GM18861 (cell line): ENCODE results near the gene EMID1.

ENCODE experiments used
- ATAC-seq: cut with Tn5 transposase; IDR thresholded peaks from one replicate; pipeline ENCODE4 v1.9.1; 2021; ENCODE audit not compliant: unreplicated experiment

Gene EMID1

DNA sequence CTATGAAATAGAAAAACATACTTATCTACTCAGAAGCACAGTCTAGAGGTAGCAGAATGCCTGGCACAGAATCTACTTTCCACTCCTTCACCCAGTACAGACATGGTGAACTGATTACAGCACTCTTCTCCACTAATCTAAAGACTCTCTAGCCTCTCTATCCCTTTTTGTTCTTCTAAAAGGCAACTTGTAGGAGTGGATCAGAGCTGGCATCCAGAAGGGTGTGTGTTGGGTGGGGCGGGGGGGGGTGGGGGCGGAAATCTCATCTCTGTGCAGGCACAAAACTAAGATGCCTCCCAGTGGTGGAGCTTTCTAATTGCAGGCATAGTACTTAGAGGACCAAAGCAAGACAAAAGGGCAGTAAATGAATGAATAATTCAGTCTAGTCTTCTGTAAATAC, 11.5 kb upstream of the EMID1 start:
- ATAC-seq = no peak

GRCh38 chr22:29195118-29195963, 10.4 kb upstream of the EMID1 start:
- no peak for ATAC-seq

DNA sequence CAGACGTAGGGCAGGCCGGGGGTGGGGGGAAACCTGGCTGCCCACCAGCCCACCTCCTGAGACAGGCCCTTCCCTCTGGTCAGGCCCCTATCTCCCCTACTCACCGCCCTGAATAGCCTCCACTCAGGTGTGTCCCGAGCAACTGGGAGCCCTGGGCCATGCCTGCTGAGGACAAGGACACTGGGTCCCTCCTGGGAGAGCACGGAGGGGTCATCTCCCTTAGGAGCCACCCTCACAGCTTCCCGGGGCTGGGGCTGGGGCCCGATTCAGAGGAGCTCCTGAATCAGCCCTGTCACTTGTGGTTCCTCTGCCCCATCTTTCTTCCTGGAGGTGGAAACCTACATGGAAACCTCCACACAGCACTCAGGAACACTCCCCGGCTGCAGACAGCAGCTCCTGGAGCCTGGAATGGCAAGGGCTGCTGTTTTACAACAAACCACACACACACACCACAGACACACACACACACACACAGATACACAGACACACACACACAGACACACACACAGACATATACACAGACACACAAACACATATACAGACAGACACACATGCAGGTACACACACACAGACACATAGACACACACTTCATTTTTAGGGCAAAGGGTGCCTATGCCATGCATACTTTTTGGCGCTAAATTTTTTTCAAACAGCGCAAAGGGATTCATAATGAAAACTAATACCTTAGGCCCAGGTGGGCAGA, 9.6 kb upstream of the EMID1 start:
- ATAC-seq = no peak

DNA sequence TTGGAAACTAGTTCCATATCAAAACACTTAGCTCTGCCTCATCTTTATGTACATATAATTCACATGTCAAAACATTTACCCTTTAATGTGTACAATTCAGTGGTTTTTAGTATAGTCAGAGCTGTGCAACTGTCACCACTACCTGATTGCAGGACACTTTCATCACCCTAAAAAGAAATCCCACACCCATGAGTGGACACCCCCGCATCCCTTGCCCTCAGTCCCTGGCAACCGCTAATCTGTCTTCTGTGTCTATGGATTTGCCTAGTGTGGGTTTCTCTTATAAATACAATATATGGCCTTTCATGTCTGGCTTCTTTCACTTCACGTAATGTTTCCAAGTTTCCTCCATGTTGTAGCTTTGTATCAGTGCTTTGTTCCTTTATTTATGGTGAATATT, 8.6 kb upstream of the EMID1 start:
- ATAC-seq = no peak

- ATAC-seq = no peak
Observed at GRCh38 chr22:29198240-29198639, 7.5 kb upstream of the EMID1 start.

GRCh38 chr22:29199702-29200400, 5.8 kb upstream of the EMID1 start:
- no peak for ATAC-seq

- no peak for ATAC-seq
Observed at GRCh38 chr22:29200901-29201300, 4.8 kb upstream of the EMID1 start.

GRCh38 chr22:29201782-29202181, 3.9 kb upstream of the EMID1 start:
- ATAC-seq = no peak

DNA sequence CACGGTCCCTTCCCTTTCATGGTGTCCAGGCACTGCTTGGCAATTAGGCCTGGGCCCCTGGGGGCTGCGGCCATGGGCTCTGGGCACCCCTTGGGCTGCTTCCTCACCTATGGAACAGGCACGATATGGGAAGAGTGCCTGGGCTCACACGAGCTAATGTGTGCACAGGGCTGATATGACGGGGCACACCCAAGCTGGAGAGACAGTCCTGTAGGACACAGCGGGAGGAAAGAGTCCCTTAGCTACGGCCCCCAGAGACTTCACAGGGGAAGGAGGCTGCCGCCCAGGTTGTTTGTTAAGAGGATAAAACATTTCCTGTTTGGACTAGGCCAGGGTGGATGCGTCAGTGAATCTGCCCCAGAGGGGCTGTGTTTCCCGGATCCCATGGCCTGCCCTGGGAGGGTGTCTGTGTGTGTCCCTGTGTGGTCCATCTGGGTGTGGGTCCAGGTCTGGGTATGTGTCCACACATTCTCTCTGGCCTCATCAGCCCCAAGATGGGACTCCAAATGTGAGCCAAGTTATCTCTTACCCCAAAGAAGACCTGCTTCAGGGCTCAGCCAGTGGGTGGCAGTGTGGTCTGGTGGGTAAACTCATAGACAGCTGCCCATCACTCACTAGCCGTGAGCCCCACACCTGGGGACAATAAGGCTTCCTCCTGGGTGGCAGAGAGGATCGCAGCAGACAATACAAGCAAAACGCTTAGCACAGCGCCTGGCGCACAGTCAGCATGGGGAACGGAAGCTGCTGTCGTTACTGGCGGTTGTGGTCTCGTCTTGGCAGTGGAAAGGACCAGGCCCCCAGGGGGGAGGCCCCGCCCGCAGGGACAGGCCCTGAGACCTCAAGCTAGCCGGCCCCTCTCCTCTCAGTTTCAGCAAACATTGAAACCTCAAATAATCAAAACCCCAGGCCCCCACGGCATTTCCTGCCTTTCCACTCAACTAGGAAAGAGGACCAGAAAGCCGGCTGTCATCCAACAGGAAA, 3.2 kb upstream of the EMID1 start:
- peak; percentile 55 for ATAC-seq

DNA sequence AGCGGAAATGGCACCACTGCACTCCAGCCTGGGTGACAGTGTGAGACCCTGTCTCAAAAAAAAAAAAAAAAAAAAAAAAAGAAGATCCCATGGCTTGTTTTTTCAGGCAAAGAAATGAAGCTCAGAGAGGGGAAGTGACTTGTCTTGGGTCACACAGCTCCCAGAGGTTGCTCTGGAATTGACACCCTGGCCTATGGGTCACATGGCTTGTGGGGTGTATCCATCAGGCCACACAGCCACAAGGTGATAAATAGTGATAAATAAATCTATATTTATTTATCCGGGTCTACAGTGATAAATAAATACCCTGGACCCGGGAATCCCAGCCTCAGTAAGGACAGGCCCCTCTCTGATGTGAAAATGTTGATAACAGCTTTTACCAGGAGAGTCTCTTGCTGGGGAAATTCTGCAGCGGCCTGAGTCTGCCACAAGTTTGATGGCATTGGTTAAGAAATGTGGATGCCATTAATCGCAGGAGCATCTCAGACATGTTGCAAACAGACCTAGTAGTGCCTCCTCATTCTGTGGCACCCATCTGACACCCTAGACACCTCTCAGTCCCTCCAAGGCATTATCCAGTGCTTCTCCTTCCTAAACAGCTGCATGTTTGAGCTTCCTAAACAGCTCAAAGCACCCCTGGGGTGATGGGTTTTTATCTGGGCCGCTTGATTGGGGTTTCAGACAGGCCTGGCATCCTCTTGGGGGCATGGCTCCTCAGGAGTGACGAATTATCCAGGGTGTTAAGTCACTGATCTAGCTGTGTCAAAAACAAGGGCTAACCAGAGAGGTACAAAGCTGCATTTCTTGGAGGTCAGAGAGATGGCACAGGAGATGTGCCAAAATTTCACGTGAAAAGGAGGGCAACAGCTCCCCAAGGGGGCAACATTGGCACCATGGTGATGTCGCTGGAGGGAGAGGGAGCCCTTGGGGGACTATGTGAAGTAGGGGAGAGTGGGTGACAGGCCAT, 1.9 kb upstream of the EMID1 start:
- no peak for ATAC-seq

GRCh38 chr22:29204455-29205183, 1.1 kb upstream of the EMID1 start:
- no peak for ATAC-seq

GRCh38 chr22:29205252-29205593, 473 bp upstream of the EMID1 start:
- no peak for ATAC-seq

- no peak for ATAC-seq
Observed at GRCh38 chr22:29206372-29207242, 911 bp downstream of the EMID1 start.

- no peak for ATAC-seq
Observed at GRCh38 chr22:29207243-29207550, 1.5 kb downstream of the EMID1 start.

DNA sequence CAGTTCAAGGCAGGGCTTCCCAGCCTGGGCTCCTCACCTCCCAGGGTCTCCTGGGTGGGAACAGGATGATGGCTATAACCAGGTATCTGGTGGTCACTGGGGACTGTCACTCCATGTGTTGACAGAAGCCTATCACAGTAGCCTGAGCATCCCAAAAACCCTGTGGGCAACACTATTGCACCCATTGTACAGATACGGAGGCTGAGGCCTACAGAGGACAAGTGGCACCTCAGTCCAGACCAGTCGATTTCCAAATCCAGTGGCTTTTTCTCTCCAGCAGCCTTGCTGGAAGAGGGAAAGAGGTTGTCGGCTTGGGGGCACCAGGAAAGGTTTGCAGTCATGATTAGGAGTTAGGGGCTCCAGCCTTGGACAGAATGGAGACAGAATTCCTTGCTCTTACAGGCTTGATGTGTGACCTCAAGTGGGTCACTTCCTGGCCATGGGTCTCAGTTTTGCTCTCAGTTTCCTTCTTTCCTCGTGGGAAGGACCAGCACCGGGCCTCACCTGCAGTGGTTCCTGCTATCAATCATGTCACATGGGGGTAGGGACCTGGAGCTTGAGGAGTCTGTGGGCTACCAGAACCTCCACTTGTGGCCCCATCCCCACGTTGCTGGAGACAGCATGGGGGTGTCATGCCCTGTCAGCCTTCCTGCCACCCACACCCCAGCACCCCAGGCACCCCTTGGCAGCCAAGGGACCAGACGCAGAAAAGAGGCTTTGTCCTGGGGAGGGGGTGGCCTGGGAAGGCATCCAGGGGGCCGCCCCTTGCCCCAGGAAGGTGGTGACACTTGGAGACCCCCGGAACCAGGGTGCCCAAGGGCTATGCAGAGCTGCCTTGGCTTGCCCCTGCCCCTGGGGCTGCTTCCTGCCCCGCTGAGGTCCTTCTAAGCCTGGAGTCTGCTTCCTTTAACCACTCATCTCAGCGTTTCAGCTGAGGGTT, 2.1 kb downstream of the EMID1 start:
- ATAC-seq = no peak

- ATAC-seq = no peak
Observed at GRCh38 chr22:29208502-29208862, 2.8 kb downstream of the EMID1 start.
